Measurements from ENCODE around the gene ZNF106.

ZNF106 gene

GRCh38 chr15:42364529-42364928, 126.4 kb downstream of the ZNF106 start:
- no peak for DNase-seq

DNA sequence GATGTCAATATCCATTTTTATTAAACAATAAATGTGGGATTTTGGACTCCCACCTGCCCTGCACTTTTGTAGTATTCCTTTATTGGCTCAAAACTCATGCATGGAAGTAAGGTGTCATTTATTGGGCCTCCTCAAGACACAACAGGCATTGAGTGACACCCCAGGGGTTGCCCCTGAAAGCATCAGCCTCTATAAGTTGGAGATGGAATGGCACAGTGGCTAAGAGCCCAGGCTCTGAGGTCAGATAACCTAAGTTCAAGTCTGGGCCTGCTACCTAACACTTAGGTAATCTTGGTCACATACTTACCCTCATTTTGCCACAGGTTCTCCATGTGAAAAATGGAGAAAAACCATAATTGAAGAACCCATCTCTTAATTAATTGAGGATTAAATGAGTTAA, 127.0 kb downstream of the ZNF106 start:
- DNase-seq = no peak

DNA sequence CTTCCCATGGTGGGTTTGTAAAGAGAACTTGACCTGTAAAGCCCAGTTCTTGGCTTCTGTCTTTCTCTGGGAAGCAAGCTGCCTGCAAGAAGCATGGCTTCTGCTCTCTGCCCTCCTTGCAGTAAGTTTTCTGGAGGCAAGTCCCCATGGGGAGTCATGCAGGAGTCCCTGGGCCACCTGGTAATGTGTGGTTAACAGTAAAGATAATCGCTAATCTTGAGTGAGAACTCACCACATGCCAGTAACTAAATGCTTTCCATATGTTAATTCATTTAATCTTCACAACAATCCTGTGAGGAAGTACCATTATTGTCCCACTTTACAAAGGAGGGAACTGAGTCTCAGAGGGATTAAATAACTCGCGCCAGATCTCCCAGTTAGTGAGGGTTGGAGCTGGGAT, 127.5 kb downstream of the ZNF106 start:
- DNase-seq = no peak
